GM18517 (cell line): ENCODE results near the gene IWS1.
"Not testable (repeated sequence)": the region's sequence is repeated elsewhere in the genome, so short reads cannot be mapped to it uniquely, and the experiment has no call there.

ENCODE experiments used
- ATAC-seq: cut with Tn5 transposase; IDR thresholded peaks from one replicate; pipeline ENCODE4 v1.9.1; 2021; ENCODE audit warnings: mild to moderate bottlenecking, moderate library complexity; ENCODE audit not compliant: unreplicated experiment

IWS1 gene

GRCh38 chr2:127463155-127463991 lies 62.9 kb downstream of the IWS1 start:
- ATAC-seq, result no peak

GRCh38 chr2:127462461-127462860 lies 63.8 kb downstream of the IWS1 start:
- ATAC-seq, result no peak

GRCh38 chr2:127456960-127457359 lies 69.3 kb downstream of the IWS1 start:
- no peak for ATAC-seq

GRCh38 chr2:127455566-127456493 lies 70.5 kb downstream of the IWS1 start:
- ATAC-seq, result no peak

- no peak for ATAC-seq
Observed at GRCh38 chr2:127454595-127455565, 71.4 kb downstream of the IWS1 start.

- no peak for ATAC-seq
Observed at GRCh38 chr2:127453392-127454171, 72.7 kb downstream of the IWS1 start.

- ATAC-seq, result no peak
Observed at GRCh38 chr2:127453013-127453391, 73.3 kb downstream of the IWS1 start.

- ATAC-seq, result not testable (repeated sequence)
Observed at GRCh38 chr2:127452423-127452822, 73.9 kb downstream of the IWS1 start.

- no peak for ATAC-seq
Observed at GRCh38 chr2:127451981-127452380, 74.3 kb downstream of the IWS1 start.

- ATAC-seq, result no peak
Observed at GRCh38 chr2:127449898-127450297, 76.4 kb downstream of the IWS1 start.

GRCh38 chr2:127449414-127449813 lies 76.9 kb downstream of the IWS1 start:
- ATAC-seq, result no peak

- ATAC-seq, result no peak
Observed at GRCh38 chr2:127448526-127448925, 77.8 kb downstream of the IWS1 start.

GRCh38 chr2:127439343-127439742 lies 86.9 kb downstream of the IWS1 start:
- ATAC-seq, result no peak

- no peak for ATAC-seq
Observed at GRCh38 chr2:127437781-127438726, 88.2 kb downstream of the IWS1 start.

- no peak for ATAC-seq
Observed at GRCh38 chr2:127437056-127437455, 89.2 kb downstream of the IWS1 start.

- ATAC-seq, result no peak
Observed at GRCh38 chr2:127434515-127434914, 91.8 kb downstream of the IWS1 start.

GRCh38 chr2:127431408-127432023 lies 94.8 kb downstream of the IWS1 start:
- ATAC-seq, result no peak
